Endothelial cell of umbilical vein (primary cell): ENCODE data around the gene GOLGA6B.
"Not testable (repeated sequence)": the region's sequence is repeated elsewhere in the genome, so short reads cannot be mapped to it uniquely, and the experiment has no call there.

Experiments used
- CTCF ChIP-seq, 2 donors: IDR thresholded peaks; 1 replicate in 1 of 2; 2 replicates in 1 of 2; pipeline ENCODE4 v1.5.1; 2011; ENCODE audit warnings: low read length in 2 of 2, mild to moderate bottlenecking in 2 of 2, moderate library complexity in 2 of 2, control low read depth in 1 of 2, inconsistent platforms in 1 of 2, low read depth in 1 of 2; ENCODE audit not compliant: insufficient read depth in 1 of 2; ENCODE audit errors: extremely low read depth in 1 of 2
- EZH2 ChIP-seq: IDR thresholded peaks from 2 replicates; pipeline ENCODE4 v1.6.1; 2012; ENCODE audit warnings: borderline replicate concordance, low read depth, mild to moderate bottlenecking, moderate library complexity, low read length, inconsistent platforms; ENCODE audit not compliant: severe bottlenecking
- GATA2 ChIP-seq: IDR thresholded peaks from 2 replicates; pipeline ENCODE4 v1.7.0; 2011; ENCODE audit warnings: low read depth, mild to moderate bottlenecking, moderate library complexity, mixed read lengths, low read length; ENCODE audit not compliant: insufficient read length, insufficient read depth
- JUN ChIP-seq: IDR thresholded peaks from 2 replicates; pipeline ENCODE4 v1.6.1; 2011; ENCODE audit warnings: borderline replicate concordance, low read depth; ENCODE audit not compliant: insufficient read length, insufficient read depth
- MAX ChIP-seq: IDR thresholded peaks from 2 replicates; pipeline ENCODE4 v1.6.1; 2011; ENCODE audit not compliant: insufficient read depth, insufficient read length
- POLR2A ChIP-seq: IDR thresholded peaks from 2 replicates; pipeline ENCODE4 v1.6.1; 2012; ENCODE audit warnings: low read depth, mild to moderate bottlenecking, control low read depth, low read length
- POLR2AphosphoS5 ChIP-seq: IDR thresholded peaks from 2 replicates; pipeline ENCODE4 v1.6.1; 2012; ENCODE audit warnings: low read depth, mild to moderate bottlenecking, control low read depth, low read length, moderate library complexity; ENCODE audit not compliant: insufficient read depth

- not testable (repeated sequence) for TF ChIP-seq EZH2; CTCF (IDR thresholded peaks at IDR 0.05; ENCODE audit: extremely low read depth in 1 of 2, insufficient read depth in 1 of 2, low read depth in 1 of 2, low read length in 2 of 2); MAX; POLR2AphosphoS5; POLR2A; JUN; GATA2
These were observed 12.2 kb upstream of the GOLGA6B start for GRCh38 chr15:72642271-72642670.
